NCI-H2227 treated with DMSO at 0.1 percent for 48 hours (cell line): ENCODE measurements around the gene MALT1.

Experiments
- DNase-seq: peaks from one replicate; lab custom pipeline; 2025; lab: John Stamatoyannopoulos, UW

The MALT1 gene

DNA sequence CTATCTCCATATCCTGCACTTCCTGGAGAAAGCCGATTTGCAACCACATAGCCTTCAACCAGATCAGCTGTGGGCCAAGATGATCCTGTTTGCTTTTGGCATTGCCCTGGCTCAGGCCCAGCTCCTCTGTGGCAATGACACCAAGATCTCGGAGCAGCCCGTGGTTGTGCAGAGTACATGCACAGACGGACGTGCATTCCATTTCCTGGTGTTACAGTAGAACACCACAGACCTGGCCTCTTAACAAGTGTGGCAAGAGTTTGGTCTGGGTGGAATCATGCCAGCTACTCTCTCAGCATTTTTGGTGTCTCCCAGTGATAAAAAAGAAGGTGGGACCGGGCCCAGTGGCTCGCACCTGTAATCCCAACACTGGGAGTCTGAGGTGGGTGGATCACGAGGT is 20.0 kb downstream of the MALT1 start:
- no peak for DNase-seq

DNA sequence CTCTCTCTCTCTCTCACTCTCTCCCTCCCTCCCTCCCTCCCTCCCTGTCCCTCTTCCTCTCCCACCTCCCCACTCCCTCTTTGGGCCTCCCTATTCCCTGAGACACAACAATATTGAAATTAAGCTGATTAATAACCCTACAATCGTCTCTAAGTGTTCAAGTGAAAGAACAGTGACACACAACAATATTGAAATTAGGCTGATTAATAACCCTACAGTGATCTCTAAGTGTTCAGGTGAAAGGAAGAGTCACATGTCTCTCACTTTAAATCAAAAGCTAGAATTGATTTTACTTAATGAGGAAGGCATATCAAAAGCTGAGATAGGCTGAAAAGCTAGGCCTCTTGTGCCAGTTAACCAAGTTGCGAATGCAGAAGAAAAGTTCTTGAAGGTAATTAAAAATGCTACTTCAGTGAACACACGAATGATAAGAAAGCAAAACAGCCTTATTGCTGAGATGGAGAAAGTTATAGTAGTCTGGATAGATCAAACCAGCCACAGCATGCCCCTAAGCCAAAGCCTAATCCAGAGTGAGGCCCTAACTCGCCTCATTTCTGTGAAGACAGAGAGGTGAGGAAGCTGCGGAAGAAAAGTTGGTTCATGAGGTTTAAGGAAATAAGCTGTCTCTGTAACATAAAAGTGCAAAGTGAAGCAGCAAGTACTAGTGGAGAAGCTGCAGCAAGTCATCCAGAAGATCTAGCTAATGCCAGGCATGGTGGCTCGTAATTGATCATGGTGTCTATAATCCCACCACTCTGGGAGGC is 21.3 kb downstream of the MALT1 start:
- DNase-seq, result no peak

DNA sequence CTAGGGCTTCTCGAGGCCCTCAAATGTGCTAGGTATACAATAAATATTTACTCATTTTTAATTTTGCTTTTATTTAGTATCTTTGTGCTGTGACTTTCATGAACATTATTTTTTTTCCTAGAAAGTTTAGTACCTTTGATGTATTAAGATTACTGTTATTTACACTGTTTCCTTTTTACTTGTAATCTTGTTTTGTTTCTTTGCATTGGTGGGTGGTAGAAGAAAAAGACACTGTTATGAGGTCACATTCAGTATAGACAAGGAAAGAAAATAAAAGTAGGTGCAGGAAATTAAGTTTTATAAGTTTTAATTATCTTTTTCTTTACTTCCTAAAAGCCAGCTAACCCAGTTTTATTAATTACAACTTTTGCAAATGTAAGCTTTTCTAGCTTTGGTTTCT is 23.0 kb downstream of the MALT1 start:
- no peak for DNase-seq

DNA sequence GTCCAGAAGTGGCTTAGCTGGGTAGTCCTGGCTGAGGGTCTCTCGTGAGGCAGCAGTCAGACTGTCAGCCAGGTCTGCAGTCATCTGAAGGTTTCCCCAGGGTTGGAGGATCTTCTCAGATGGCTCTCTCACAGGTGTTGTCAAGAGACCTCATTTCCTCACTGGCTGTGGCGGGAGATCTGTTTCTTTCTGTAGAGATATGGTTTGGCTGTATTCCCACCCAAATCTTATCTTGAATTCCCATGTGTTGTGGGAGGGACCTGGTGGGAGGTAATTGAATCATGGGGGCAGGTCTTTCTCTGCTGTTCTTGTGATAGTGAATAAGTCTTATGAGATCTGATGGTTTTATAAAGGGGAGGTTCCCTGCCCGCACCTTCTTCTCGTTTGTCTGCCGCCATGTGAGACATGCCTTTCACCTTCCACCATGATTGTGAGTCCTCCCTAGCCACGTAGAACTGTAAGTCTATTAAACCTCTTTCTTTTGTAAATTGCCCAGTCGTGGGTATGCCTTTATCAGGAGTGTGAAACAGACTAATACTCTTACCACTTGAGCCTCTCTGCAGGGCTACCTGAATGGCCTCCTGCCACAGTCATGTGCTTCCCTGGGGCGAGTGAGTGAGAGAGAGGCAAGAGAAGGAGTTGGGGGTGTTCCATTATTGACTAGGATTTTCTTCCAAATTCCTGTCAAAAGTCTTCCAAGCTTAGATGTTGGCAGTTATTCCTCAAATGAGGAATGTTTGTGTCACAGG is 23.6 kb downstream of the MALT1 start:
- no peak for DNase-seq

DNA sequence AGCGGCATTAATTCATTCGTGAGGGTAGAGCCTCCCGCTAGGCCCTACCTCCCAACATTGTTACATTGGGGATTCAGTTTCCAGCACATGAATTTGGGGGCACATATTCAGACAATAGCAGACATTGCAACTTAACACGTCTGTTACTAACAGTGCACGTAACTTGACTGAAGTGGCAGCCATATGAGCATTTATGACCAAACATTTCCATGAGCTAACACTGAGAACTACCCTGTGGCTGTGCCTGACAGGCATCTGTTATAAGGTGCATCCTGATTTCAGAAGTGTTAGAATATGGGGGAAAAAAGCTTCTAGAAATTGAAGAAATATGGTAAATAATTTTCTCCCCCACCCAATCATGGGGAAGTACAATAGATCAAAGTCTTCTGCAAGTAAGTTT is 24.5 kb downstream of the MALT1 start:
- no peak for DNase-seq

DNA sequence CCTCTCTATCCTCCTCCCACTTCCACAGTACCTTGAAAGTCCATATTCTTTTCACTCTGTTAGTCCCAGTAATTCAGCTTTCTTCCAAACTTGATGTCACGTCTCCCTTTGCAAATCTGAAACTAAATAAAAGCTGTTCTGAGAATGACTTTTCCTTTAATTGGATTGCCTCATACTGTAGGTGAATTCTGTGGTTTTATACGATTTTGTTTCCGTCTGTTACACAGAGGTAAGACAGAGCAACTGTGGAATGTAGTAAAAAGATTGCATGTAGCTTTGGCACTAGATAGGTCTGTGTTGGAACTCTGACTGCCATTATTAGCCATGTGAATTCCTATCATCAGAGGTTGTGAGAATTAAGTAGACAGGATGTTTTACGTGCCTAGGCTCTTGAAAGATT is 25.9 kb downstream of the MALT1 start:
- DNase-seq, result no peak

DNA sequence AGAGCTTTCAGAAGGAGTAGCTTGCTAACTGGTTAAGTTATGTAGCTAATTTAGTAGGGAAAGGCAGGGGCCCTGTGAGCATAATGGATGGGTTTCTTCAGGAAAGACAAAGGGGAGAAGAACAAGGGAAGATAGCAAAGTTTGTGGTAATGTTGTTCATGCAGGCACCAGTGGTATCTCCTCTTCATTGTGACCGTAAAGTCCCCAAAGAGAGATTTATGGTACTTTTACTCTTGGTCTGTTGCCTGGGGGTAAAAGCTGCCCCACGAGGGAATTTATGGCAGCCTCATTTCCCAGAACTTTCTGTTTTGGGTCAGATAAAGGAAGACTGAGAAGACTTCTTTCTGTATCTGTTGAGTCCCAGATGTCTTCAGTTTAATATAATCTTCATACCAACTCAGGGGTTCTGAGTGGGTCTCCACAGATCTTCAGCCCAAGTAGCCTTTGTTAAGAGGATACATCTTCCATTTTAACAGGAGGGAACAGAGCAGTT is 27.5 kb downstream of the MALT1 start:
- DNase-seq, result no peak

DNA sequence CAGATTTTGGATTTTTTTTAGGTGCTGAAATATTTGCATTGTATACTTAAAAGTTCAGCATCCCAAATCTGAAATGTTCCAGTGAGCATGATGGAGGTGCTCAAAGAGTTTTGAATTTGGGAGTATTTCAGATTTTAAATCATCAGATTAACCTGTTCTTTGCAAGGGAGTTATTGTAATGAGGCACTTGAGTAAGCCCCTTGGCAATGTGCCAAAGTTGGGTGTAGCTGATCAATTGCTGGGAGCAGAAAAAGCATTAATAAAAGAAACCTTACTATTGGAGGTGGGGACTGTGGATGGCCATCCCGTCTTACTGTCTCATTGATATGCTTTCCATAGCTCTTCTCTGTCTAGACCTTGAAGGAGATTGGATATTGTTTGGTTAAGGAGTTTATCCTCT is 28.3 kb downstream of the MALT1 start:
- DNase-seq, result no peak

DNA sequence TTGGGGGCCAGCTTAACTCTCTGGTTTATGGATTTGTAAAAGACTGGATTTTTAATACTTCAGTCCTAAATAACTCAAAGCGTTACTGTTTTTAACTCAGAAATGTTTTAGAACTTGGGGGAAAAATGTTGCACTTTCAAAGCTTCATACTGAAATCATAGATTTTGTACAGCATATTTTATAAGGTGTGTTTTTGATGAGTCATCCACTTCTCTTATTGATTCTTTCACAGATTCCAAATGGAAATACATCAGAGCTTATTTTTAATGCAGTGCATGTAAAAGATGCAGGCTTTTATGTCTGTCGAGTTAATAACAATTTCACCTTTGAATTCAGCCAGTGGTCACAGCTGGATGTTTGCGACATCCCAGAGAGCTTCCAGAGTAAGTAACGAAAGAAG is 28.9 kb downstream of the MALT1 start:
- no peak for DNase-seq

DNA sequence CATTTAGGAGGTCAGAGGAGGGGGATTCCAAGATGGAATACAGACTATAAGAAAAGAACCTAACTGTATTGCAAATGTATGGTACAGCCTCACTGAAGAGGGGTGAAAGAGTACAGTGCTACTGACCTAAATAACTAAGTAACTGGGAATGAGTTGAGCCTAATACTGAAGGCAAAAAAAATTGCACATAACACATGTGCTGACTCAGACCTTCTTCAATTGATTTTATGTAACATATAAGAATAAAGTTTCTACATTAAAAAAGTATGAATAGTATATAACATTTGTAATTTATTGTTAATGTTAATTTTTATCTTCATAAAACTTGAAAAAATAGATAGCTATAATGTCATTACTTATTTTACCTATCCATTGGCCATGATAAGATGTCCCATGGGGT is 41.7 kb downstream of the MALT1 start:
- no peak for DNase-seq

DNA sequence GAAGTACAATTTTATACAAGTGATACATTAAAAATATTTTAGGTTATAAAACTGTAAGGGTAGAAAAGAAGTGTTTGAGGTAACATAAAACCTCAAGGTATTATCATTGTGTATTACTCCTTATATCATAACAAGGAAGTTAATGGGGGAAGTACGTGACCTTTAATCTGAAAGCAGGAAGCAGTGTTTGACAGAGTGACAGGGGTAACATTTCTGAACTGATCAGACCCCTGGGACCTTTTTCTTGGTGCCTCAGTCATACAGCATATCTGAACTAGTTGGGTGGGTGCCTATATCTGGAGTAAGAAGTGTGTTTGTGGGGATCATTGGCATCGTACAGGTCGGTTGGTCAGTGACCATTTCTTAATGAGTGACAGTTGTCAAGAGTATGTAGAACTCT is 43.0 kb downstream of the MALT1 start:
- DNase-seq, result no peak

DNA sequence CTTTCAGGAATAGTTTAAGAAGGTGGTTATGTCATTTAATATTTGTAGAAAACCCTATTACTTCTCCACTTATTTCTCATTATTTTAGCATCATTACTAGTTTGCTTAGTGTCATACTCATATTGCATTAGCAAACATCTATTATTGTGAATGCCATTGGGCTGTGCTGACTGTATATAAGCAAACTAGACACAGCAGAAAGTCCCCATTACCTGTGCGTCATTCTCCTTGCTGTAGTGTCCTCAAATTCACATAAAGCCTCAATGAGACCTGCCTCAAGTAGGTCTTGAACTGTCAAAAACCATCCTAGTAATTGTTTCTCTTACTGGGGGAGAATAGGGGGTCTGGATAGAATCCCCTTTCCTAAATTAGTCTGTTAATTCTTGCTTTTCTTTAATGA is 43.6 kb downstream of the MALT1 start:
- no peak for DNase-seq

DNA sequence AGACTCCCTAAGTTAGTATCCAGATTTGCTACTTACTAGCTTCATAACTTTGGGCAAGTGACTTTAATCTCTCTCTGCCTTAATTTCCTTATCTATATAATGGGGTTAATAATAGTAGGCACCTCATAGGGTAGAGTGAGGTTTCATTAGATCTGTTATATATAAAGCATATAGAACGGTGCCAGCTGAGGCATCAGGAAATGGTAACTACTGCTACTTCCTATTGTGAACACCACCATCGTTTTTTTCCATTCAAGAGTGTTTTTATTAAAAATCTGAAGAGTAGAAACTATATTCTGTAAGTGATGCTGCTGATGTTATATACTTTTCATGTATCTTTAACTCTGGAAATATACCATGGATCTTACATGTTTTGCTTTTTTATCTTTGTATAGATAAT is 44.3 kb downstream of the MALT1 start:
- no peak for DNase-seq

DNA sequence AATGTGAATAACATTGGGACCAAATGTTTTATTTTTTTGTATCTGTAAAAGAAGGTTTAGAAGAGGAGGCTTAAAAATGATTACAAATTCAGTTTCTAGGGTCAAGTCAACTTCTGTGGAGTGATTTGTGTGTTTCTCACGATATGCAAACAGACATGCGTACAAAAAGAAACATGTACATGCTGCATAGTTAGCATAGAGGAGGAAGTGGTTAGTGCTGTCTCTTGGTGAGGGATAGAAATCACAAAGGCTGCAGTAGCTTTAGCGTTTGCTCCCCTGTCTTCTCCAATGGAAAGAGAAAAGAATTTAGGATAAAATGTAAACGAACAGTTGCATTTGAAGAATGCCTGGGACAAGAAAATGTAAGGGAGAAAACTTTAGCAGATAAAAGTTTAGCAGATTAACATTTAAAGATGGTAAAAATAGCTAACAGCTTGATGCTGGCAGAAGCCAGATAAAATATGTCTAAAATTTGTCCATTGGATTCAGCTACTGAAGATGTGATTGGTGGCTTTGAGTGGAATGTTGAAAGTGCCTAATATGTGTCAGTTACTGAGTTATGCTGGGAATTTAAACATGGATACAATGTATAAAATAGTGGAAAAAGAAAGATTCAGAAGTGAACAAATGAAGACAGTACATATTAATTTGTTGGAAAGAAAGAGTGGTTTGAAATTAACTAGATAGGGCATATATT is 44.9 kb downstream of the MALT1 start:
- DNase-seq, result no peak

DNA sequence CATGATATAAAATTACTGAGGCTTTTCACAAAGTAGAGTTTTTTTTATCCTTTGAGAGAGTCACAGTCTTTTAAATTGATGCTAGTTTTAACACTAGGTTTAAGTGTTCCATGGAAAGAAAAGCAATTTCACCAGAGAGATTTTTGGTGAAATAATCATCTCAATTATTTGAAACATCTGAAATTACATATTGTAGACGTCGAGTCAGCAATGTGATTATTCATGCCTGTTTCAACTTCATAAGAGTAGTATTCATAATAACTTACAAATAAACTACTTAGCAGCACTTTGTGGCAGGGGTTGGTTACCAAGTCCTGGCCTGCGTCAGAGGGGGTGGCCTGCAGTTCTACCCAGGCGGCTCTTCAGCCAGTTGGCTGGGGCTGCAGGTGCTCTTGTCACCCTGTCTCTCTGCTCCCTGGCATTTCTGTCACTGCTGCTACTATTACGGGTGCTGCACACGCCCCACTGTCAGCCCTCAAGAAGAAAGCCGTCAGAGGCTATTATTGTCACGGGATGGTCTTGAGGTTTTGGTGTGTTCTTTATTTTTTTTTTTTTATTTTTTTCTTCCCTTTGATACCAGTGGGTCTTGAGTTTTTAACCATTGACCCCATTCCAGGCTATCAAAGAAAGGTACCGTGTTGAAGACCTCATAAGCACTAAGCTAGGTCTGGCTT is 50.4 kb downstream of the MALT1 start:
- no peak for DNase-seq

DNA sequence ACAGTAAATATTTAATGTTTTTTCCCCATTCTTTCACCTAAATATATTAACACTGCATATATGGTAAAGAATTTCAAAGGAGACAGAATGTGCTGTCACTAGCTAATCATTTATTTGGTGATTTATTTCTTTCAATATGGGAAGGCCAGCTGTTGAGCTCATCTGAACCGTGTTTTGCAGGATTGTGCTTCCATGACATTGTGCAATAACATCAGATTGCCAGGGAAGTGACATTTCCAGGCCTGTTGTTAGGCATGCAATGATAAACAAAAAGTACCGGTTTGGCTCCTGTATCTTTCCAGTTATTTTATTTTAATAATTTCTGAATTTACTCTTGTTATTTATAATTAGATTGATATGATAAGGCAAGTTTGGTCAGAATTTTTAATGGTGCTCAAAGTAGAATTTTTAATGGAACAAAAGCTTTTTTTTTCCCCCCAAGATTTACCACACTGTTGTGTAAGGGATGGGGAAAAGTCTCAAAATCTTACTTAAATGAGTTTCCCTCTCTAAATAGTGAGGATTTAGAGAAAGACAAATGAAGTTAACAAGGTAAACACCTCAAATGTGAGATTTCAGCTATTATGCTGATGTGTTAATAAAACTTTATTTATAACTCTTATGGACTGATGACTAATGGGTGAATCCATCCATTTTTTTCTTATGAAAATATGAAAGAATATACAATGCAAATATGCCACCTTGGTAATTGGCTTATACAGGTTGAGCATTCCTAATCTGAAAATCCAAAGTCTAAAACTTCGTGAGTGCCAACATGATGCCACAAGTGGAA is 52.7 kb downstream of the MALT1 start:
- DNase-seq, result no peak

DNA sequence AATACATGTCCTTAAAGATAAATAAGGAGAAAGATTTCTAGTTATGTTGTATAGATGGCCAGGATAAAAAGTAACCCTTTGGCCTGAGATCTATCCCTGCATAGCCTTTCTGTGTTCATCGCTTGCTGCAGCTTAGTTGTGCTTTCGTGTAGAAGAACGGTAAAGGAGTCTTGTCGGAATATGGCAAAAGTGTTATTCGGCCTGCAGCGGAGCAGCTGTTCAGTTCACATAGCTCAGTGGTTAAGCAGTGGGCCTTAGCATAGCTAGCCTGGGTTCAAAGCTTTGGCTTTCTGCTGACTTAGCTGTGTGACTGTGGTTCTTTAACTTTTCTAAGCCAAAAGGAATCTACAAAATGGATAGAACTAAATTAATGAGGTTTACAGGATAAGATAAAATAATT is 55.4 kb downstream of the MALT1 start:
- no peak for DNase-seq

DNA sequence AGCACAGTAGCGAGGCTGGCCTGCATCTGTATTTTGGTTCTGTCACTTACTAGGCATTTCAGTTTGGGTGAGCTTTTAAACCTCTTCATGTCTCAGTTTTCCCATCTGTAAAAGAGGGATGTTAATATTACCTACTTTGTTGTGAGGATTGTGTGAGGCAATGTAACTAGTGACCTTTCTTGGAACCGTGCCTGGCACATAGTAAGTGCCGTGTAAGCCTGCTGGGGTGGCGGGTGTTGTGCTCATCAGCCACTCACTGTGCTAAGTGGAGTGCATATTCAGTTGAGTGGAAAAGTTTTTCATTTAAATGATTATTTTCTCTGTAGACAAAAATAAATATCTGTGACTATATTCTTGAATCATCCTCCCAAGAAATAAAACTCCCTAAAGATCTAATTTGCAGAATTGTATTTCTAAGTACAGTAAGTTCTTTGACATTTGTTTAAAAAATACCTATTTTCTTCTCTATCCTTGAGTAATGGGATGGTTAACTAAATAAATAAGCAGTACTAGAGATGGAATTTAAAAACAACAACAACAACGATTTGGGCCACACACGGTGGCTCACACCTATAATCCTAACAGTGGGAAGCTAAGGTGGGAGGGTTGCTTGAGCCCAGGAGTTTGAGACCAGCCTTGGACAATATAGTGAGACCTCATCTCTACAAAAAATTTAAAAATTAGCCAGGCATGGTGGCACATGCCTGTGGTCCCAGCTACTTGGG is 56.7 kb downstream of the MALT1 start:
- DNase-seq, result no peak

DNA sequence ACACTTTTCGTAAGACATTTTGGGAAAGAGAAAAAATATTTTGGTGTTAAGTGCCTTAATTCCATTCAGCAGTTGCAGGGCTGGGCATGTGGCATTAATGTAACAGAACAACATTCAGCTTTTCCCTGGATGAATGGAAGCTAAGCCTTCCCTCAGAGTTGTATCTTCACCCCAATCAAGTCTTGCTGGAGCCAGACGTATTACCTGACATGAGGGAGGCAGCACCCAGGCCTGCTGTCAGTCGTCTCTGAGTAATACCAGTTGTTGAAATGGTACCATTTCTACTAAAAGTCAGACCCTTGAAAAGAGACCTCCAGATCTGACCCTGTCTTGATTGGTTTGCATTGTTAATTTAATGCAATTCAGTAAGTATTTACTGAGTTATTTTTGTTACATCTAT is 57.5 kb downstream of the MALT1 start:
- no peak for DNase-seq

DNA sequence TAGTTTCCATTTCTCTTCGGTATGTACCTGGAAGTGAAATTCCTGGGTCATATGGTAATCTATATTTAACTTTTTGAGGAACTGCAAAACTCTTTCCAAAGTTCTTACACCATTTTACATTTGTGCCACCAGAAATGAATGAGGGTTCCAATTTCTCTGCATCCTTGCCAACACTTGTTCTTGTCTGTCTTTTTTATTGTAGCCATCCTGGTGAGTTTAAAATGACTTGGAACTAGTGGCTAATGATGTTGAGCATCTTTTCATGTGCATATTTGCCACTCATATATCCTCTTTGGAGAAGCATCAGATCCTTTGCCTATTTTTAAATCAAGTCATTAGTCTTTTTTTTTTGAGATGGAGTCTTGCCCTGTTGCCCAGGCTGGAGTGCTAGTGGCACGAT is 59.4 kb downstream of the MALT1 start:
- DNase-seq, result no peak

DNA sequence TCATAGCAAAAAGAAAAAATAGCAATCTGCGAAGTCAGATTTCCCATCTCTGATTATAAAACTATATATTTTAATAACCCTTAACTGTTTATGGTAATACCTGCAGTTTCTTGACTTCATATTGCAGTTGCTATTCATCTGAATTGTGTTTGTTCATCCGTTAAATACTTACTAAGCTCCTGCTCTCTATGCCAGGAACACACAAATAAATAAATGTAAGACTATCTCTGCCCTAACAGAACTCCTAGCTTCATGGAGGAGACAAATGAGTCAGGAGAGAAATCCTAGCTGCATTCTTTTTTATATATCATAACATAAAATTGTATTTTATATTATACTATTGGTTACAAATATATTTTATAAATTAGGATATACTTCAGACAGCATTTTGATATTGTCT is 61.2 kb downstream of the MALT1 start:
- no peak for DNase-seq
